ACHN (cell line): Measurements from ENCODE around the gene YIF1A.
"Not testable (repeated sequence)": the region's sequence is repeated elsewhere in the genome, so short reads cannot be mapped to it uniquely, and the experiment has no call there.

Source experiments
- DNase-seq: peaks from one replicate; pipeline ENCODE4 v3.0.0-alpha.2; 2015
- in situ Hi-C: cut with HindIII; loops from 2 replicates; pipeline ENCODE4 v1.10.0; 2017; ENCODE audit warnings: low sequenced_read_pairs, low pct_ligation_motif_present, low pct_unique_long_range_greater_than_20kb

The YIF1A gene

GRCh38 chr11:66314186-66314501 is 25.2 kb upstream of the YIF1A start:
- no peak for DNase-seq
- in situ Hi-C loops = no loop called here

GRCh38 chr11:66313321-66314185 is 24.6 kb upstream of the YIF1A start:
- DNase-seq = no peak
- in situ Hi-C loops = no loop called here

DNA sequence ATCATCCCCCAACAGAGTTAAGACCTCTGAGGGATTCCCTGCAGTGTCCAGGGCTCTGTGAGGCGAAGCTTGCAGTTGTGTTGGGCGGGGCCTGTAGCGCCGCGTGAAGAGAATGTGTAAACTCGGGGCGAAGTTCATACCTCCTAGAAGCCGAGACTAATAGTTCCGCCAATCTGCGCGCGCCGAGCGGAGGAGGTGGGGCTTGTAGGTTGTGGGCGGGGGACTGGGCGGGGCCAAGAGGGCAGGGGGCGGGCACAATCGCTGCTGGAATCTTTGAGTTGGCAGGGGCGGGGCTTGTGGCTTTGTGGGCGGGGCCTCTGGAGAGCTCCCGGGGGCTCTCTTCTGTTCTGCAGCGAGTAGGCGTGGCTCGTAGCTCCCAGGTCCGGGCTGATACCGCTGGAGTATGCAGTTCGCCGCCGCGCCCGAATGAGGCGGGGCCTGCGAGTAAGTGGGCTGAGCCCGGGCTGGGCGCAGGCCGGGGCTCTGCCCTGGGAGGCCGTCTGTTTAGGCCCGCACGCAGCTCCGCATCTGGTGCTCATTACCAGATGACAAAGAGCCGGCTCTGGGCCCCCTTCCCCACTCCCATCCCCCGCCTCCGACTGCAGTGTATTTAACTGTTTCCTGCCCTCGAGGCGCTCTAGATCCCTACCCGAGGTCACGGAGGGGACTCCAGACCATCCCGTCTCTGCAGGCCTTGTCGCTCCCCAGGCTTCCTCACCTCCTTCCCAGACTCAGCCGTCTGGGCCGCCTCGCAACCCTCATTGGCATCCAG is 23.8 kb upstream of the YIF1A start:
- in situ Hi-C loops = no loop called here
- peak; percentile 96 for DNase-seq

GRCh38 chr11:66311965-66312548 is 23.1 kb upstream of the YIF1A start:
- in situ Hi-C loops = no loop called here
- DNase-seq = peak; percentile 91

- DNase-seq = no peak
- in situ Hi-C loops = no loop called here
Observed at GRCh38 chr11:66311470-66311964, 22.6 kb upstream of the YIF1A start.

- not testable (repeated sequence) for DNase-seq
Observed at GRCh38 chr11:66310803-66311440, 22.0 kb upstream of the YIF1A start.

DNA sequence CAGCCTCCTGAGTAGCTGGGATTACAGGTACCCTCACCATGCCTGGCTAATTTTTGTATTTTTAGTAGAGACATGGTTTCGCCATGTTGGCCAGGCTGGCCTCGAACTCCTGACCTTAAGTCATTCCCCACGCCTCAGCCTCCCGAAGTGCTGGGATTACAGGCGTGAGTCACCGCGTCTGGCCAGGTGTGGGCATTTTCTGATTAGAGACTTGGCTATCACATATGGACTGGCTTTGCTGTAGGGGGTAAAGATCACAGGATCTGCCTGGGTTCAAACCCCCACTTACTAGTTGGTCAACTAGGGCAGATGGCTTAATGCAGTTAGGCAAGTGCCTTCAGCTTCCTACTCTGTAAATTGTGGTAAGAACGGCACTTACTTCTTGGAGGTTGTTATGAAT is 21.4 kb upstream of the YIF1A start:
- in situ Hi-C loops = no loop called here
- no peak for DNase-seq

More at GRCh38 chr11:66310803-66311440, 22.0 kb upstream of the YIF1A start:
- in situ Hi-C loops = not testable (repeated sequence)

GRCh38 chr11:66309475-66309874 is 20.5 kb upstream of the YIF1A start:
- in situ Hi-C loops = no loop called here
- no peak for DNase-seq

DNA sequence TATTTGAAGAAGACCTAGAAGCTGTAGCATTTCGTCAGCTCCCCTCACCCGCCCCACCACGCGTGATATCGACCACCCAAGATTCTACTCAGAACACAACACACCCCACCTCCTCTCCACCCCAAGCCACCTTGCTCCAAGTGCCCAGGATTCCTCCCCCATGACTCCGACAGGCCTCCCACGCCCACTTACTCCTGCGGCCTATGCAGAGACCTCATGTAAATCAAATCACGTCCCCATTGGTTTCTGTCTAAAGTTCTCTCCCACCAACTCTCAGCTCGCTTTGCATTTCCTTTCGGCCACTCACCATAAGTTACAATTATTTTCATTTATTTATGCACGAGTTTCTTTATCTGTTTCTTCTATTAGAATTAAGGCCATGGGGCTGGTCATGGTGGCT is 13.7 kb upstream of the YIF1A start:
- no peak for DNase-seq
- in situ Hi-C loops = no loop called here

DNA sequence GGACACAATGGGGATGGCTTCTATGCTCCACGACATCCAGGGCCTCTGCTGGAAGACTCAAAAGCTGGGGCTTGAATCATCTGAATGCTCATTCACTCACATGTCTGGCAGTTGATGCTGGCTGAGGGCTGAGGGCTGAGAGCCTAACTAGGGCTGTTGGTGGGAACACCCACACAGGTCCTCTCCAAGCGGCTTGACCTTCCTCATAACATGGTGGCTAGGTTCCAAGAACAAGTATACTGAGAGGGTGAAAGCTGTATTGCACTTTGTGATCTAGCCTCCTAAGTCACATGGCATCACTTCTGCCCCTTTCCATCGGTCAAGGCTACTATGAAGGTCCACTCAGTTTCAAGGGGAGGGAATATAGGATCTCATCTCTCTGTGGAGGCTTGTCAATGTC is 10.2 kb upstream of the YIF1A start:
- in situ Hi-C loops = no loop called here
- no peak for DNase-seq

DNA sequence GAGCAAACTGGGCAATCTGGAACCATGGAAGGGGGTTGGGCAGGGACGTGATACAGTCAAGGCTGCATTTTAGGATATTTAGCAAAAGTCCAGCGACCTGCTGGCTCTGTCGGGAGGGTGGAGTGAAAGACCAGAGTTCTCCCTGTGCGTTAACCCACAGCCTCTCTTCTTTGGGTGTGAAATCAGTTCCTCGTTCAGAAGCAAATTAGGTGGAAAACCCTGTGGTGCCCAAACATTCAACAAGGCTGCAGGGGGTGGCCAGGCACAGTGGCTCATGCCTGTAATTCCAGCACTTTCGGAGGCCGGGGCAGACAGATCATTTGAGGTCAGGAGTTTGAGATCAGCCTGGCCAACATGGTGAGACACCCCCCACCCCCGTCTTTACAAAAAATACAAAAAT is 8.7 kb upstream of the YIF1A start:
- in situ Hi-C loops = no loop called here
- no peak for DNase-seq

GRCh38 chr11:66294626-66295620 is 6.0 kb upstream of the YIF1A start:
- DNase-seq = no peak
- in situ Hi-C loops = no loop called here

DNA sequence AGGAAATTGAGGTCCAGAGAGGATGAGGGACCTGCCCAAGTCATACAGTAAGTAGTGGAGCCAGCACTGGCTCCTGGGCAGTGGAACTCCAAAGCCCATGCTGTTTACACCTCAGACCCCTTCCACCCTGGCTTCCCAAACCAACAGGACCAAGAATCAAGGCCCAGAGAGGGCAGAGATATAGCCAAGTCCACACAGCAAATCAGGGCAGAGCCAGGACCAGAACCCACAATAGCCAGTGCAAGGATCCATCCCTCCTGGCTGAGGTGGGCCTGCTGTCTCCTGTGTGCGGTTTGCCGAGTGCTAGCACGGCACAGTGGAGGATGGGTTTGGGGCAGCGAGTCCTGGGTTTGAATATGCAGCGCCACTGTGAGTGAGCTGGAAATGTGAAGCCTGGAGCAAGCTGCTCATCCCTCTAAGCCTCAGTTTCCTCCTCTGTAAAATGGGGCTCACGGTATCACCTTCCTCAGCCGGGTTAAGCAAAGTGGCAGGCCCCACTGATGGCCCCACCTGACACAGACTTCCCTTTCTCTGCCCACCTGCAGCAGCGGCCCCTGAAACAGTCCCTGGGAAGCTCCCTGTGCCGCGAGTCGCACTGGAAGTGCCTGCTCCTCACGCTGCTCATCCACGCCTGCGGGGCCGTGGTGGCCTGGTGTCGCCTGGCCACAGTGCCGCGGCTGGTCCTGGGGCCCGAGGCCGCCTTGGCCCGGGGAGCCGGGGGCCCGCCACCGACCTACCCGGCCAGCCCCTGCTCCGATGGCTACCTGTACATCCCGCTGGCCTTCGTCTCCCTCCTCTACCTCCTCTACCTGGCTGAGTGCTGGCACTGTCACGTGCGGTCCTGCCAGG is 5.1 kb upstream of the YIF1A start:
- DNase-seq = no peak
- in situ Hi-C loops = no loop called here

- DNase-seq = no peak
- in situ Hi-C loops = no loop called here
Observed at GRCh38 chr11:66293352-66293751, 4.4 kb upstream of the YIF1A start.

- in situ Hi-C loops = no loop called here
- no peak for DNase-seq
Observed at GRCh38 chr11:66292543-66293332, 3.8 kb upstream of the YIF1A start.
